ENCODE data around the gene SPAG7.
"Not testable (repeated sequence)": the region's sequence is repeated elsewhere in the genome, so short reads cannot be mapped to it uniquely, and the experiment has no call there.

Gene SPAG7

GRCh38 chr17:4938069-4938491 is 29.5 kb downstream of the SPAG7 start:
- no peak for DNase-seq (ENCODE audit: low read depth in 2 of 2)

GRCh38 chr17:4937553-4937952 is 30.1 kb downstream of the SPAG7 start:
- DNase-seq (ENCODE audit: low read depth in 2 of 2) = no peak

GRCh38 chr17:4936436-4936835 is 31.2 kb downstream of the SPAG7 start:
- no peak for DNase-seq (ENCODE audit: low read depth in 2 of 2)

DNA sequence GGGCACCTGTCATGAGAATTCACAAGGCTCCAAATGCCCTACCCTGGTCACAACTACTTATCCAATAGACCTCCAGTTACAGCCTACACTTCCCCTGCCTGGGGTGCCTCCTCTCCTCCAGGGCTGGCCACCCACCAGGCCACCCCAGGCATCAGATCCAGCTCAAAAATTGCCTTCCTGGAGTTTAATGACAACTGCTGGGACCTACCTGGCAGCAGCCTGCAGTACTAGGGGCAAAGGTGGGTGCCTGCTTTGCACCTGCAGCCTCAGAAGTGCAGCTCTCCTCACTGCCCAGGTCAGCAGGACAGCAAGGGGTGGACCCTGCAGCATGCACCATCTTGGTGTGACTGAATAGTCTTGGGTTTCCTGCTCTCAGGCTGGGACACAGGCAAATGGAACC is 32.0 kb downstream of the SPAG7 start:
- DNase-seq (ENCODE audit: low read depth in 2 of 2) = no peak

DNA sequence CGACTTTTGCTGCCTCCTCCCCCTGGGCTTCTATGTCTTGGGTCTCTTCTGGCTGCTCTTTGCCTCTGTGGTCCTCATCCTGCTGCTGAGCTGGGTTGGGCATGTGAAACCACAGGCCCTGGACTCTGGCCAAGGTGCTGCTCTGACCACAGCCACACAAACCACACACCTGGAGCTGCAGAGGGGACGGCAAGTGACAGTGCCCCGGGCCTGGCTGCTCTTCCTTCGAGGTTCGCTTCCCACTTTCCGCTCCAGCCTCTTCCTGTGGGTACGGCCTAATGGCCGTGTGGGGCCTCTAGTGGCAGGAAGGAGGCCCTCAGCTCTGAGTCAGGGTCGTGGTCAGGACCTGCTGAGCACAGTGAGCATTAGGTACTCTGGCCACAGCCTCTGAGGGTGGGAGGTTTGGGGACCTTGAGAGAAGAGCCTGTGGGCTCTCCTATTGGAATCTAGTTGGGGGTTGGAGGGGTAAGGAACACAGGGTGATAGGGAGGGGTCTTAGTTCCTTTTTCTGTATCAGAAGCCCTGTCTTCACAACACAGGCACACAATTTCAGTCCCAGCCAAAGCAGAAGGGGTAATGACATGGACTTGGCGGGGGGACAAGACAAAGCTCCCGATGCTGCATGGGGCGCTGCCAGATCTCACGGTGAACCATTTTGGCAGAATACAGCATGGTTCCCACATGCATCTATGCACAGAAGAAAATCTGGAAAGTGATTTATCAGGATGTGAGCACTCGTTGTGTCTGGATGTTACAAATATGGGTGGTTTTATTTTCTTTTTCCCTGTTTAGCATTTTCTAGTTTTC is 33.2 kb downstream of the SPAG7 start:
- no peak for DNase-seq (ENCODE audit: low read depth in 2 of 2)

DNA sequence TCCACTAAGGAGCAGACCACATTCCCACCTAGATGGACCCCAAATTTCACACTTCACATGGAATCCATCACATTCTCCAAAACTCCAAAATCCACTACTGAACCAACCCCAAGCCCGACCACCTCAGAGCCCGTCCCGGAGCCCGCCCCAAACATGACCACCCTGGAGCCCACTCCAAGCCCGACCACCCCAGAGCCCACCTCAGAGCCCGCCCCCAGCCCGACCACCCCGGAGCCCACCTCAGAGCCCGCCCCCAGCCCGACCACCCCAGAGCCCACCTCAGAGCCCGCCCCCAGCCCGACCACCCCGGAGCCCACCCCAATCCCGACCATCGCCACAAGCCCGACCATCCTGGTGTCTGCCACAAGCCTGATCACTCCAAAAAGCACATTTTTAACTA is 34.0 kb downstream of the SPAG7 start:
- no peak for DNase-seq (ENCODE audit: low read depth in 2 of 2)

DNA sequence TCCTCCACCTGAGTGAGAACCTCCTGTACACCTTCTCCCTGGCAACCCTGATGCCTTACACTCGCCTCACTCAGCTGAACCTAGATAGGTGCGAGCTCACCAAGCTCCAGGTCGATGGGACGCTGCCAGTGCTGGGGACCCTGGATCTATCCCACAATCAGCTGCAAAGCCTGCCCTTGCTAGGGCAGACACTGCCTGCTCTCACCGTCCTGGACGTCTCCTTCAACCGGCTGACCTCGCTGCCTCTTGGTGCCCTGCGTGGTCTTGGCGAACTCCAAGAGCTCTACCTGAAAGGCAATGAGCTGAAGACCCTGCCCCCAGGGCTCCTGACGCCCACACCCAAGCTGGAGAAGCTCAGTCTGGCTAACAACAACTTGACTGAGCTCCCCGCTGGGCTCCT is 34.9 kb downstream of the SPAG7 start:
- no peak for DNase-seq (ENCODE audit: low read depth in 2 of 2)

DNA sequence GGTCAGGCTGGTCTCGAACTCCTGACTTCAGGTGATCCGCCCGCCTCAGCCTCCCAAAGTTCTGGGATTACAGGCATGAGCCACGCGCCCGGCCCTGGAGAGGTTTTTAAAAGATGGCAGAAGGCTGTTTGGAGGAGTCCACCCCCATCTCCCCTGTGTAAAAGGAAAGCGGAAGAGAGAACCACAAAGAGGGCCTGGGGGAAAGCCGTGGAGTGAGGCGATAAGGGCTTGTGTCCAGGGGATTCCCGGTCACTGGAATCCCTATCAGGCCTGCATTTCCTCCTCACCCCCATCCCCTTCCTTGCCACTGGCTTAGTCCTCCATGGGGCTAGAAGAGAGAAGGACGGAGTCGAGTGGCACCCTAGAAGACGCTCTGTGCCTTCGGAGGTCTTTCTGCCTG is 35.7 kb downstream of the SPAG7 start, which contains the start of gene GP1BA:
TSS of gene GP1BA (plus strand) at position 315 of the 400 bp plus-strand sequence. CDS start 328 bp downstream, outside the sequence.
- DNase-seq (ENCODE audit: low read depth in 2 of 2) = no peak

DNA sequence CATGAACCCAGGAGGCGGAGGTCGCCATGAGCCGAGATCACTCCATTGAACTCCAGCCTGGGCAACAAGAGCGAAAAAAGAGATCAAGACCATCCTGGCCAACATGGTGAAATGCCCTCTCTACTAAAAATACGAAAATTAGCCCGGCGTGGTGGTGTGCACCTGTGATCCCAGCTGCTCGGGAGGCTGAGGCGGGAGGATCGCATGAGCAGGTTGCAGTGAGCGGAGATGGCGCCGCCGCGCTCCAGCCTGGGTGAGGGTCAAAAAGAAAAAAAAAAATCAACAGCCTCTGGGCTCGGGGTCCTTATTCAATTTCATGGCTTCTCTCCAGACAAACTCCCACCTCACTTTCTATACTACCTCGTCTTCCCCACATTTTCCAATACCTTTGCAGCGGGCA is 38.7 kb downstream of the SPAG7 start:
- DNase-seq (ENCODE audit: low read depth in 2 of 2) = no peak

DNA sequence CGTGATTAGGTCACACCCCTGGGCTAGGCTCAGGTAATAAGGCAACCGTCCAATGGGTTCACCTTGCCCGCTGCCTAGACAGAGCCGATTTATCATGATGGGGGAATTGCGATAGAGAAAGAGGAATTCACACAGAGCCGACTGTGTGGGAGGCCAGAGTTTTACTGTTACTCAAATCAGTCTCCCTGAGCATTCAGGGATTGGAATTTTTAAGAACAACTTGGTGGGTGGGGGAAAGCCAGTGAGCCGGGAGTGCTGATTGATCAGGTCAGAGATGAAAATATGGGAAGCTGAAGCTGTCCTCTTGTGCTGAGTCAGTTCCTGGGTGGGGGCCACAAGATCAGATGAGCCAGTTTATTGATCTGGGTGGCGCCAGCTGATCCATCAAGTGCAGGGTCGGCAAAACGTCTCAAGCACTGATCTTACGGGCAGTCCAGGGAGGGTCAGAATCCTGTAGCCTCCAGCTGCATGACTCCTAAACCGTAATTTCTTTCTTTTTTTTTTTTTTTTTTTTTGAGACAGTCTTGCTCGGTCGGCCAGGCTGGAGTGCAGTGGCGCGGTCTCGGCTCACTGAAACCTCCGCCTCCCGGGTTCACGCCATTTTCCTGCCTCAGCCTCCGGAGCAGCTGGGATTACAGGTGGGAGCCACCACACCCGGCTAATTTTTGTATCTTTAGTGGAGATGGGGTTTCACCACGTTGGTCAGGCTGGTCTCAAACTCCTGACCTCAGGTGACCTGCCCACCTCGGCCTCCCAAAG is 40.9 kb downstream of the SPAG7 start:
- not testable (repeated sequence) for DNase-seq (ENCODE audit: low read depth in 2 of 2)

- no peak for DNase-seq (ENCODE audit: low read depth in 2 of 2)
These were observed 46.3 kb downstream of the SPAG7 start for GRCh38 chr17:4921320-4921719.

DNA sequence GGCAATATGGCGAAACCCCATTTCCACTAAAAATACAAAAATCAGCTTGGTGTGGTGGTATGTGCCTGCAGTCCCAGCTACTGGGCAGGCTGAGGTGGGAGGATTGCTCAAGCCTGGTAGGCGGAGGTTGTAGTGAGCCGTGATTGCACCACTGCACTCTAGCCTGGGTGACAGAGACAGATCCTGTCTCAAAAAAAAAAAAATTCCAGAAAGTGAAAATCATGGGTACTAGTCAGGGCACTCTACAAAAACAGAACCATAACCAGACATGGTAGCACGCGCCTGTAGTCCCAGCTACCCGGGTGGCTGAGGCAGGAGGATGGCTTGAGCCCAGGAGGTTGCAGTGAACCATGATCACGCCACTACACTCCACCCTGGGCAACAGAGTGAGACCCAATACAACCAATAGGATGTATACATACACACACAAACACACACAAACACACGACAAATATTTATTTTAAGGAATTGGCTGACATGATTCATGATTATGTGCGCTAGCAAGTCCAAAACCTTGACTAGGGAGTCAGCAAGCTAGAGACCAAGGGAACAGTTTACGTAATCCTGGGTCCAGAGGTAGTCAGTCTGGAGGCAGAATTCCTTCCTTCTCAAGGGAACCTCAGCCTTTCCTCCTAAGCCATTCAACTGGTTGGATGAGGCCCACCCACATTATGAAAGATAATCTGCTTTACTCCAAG is 47.1 kb downstream of the SPAG7 start:
- no peak for DNase-seq (ENCODE audit: low read depth in 2 of 2)

DNA sequence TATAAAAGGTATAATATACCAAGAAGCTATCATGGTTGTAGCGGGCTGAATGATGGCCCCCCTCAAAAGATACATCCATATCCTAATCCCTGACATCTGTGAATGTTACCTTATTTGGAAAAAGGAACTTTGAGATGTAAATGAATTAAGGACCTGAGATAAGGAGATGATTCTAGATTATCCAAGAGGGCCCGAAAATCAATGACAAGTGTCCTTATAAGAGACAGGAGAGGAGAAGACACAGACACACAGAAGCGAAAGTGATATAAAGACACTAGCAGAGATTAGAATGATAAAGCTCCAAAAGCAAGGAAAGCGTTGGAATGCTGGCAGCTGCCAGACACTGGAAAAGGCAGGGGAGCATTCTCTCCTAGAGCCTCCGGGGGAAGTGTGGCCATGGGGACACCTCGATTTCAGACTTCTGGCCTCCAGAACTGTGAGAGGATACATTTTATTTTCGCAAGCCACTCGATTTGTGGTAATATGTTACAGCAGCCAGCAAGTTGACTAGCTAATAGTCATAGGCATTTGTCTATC is 48.0 kb downstream of the SPAG7 start:
- DNase-seq (ENCODE audit: low read depth in 2 of 2) = no peak

DNA sequence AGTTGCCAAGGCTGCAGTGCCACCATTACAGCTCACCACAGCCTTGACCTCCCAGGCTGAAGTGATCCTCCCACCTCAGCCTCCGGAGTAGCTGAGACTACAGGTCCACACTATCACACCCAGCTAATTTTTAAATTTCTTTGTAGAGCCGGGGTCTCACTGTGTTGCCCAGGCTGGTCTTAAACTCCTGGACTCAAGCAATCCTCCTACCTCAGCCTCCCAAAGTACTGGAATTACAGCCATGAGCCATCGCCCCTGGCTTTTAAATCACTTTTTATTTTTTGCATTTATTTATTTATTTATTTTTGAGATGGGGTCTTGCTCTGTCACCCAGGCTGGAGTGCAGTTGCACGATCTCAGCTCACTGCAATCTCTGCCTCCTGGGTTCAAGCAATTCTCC is 53.1 kb downstream of the SPAG7 start:
- not testable (repeated sequence) for DNase-seq (ENCODE audit: low read depth in 2 of 2)

- no peak for DNase-seq (ENCODE audit: low read depth in 2 of 2)
These were observed 53.6 kb downstream of the SPAG7 start for GRCh38 chr17:4913994-4914393.
